GM12874 (cell line): ENCODE results near the gene SPG7.

ENCODE experiments used
- TF ChIP-seq, protein P1 (sequence below): IDR thresholded peaks from 2 replicates; pipeline ENCODE4 v1.5.1; 2011; ENCODE audit warnings: low read depth, mild to moderate bottlenecking, control low read depth, low read length, moderate library complexity; ENCODE audit not compliant: insufficient read depth

Gene SPG7

DNA sequence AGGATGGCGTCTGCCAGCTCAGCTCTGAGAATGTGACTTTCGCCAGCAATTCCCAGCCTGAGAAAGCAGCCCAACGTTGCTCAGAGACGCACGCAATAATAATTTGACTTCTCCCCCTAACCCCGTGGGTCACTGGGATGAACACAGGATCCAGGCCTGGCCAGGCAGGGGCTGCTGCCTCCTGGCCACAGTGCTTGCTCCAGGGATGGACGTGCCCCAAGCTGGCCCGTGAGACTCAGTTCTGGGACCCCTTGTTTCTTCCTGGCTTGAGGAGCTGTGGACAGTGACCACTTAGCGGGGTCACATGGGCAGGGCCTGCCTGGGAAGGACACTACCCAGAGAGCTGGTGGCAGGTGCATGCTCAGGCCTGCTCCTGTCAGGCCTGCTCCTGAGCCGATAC, 91.7 kb downstream of the SPG7 start:
- TF ChIP-seq, protein P1, sequence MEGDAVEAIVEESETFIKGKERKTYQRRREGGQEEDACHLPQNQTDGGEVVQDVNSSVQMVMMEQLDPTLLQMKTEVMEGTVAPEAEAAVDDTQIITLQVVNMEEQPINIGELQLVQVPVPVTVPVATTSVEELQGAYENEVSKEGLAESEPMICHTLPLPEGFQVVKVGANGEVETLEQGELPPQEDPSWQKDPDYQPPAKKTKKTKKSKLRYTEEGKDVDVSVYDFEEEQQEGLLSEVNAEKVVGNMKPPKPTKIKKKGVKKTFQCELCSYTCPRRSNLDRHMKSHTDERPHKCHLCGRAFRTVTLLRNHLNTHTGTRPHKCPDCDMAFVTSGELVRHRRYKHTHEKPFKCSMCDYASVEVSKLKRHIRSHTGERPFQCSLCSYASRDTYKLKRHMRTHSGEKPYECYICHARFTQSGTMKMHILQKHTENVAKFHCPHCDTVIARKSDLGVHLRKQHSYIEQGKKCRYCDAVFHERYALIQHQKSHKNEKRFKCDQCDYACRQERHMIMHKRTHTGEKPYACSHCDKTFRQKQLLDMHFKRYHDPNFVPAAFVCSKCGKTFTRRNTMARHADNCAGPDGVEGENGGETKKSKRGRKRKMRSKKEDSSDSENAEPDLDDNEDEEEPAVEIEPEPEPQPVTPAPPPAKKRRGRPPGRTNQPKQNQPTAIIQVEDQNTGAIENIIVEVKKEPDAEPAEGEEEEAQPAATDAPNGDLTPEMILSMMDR = no peak

DNA sequence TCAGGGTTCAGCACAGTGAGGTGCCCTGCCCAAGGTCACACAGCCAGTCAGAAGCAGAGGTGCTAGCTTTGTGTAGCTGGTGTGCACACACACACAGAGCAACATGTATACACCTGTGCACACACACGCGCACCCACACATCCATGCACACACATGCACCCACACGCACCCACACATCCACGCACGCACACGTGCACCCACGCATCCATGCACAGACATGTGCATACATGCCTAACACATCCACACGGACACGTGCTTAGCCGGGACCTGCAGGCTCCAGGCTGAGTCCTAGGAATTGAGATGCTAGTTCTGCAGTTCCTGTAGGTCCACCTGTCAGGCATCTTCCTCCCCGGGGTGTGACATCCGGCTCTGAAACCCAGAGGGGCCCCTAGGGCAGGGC, 92.2 kb downstream of the SPG7 start:
- TF ChIP-seq, protein P1 = no peak

DNA sequence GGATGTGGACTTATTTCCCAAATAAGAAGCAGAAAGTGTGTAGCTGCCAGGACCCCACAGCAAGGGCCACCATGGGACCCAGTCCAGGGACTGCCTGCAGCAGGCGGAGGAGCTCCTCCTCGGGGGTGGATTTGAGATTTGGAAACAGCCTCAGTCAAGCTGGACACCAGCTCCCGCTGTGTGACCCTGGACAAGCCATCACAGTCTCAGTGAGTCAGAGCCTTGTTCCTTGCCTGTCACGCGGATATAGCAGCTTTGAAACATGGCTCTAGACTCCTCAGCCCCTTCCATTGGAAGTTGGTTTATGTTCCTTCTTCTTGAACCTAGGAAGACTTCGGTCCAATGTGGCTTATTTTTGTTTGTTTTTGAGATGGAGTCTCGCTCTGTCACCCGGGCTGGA, 92.8 kb downstream of the SPG7 start:
- TF ChIP-seq, protein P1 = no peak

DNA sequence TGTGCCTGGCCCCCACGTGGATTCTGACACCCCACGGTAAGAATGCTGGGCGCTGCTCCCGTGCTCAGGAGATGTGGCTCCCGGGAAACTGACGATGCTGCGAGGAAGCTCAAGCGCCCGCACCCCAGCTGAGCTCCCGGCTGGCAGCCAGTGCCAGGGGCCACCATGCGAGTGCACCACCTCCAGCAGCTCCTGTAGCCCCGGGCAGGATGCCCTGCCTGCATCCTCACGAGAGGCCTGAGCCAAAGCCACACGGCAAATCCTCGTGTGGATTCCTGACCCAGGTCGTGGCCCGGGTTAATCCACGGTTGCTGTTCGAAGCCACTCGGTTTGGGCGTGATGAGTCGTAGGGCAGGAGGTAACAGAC, 93.7 kb downstream of the SPG7 start:
- TF ChIP-seq, protein P1 = no peak

DNA sequence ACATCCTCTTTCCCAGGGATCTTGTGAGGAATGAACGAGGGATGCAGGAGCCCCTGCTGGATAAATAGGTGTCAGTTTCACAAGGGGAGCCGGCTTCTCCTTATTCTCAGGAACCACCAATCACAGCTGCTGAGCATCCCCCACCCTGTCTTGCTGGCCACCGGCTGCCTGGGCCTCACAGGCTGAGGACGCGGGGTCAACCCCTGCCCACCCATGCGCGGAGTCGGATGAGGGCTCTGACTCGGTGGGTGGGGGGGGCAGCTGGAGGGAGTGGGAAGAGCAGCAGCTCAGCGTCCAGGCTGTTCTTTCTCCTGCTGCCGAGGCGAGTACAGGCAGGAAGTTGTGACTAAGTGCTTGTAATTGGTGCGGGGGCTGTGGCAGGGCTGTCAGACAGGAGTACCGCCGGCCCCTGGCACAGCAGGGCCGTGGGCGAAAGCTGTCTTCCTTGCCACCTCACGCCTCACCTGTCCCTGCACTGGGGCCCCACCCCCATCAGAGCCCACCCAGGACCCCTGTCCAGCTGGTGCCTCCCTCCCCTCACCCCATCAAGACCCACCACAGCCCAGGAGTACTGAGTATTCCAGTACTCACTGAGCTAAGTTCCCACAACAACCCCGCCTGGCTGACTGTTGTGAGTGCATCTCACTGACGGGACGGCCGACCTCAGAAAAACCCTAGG, 94.2 kb downstream of the SPG7 start:
- TF ChIP-seq, protein P1 = no peak

DNA sequence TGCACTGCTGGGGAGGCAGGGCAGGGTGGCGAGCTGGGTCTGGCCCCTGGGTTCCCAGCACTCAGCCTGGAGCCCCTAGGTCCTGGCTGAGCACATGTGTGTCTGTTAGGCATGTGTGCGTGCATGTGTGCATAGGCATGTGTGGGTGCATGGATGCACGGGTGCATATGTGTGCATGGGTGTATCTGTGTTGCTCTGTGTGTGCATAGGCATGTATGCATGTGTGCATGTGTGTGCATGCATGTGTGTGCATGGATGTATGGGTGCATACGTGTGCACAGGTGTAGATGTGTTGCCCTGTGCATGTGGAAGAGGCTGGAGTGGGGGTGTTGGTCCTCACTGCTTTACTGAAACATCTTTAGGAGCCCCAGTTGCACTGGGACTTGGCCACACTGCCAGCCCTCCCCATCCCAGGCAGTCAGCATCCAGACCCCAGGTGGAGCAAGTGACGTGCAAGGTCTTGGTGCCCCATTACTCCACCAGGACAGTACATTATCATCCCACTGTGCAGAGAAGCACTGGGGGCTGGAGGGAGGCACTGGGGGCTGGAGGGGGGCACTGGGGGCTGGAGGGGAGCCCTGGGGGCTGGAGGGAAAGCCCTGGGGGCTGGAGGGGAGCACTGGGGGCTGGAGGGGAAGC, 94.9 kb downstream of the SPG7 start:
- TF ChIP-seq, protein P1 = no peak

DNA sequence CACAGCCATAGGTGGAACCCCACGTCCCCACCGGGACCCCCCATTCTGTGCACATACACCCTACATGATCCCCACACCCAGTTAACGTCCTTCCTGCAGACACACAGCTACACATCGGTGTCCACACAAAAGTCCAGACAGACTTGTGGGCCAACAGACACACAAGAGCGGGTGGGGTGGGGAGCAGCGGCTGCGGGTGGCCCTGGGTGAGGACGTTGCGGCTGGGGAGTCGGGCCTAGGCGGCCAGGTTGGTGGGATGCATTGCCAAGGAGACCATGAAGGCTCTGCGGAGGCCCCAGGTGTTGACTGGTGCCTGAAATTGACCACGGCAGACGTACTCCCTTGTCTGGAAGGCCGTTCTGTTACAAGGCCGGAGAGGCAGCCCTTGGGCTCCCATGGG, 96.6 kb downstream of the SPG7 start:
- TF ChIP-seq, protein P1 = no peak
